DOHH2 (cell line): ENCODE results near the gene IFI27L1.
A peak's percentile ranks its signal among the peaks of the same experiment; 100 is the strongest.

Source experiments
- H3F3A ChIP-seq: fragments of 200-600 bp; sonication (generic), shearing (Covaris generic); 2 replicates; pipeline ENCODE4 v1.6.0; 2016; ENCODE audit warnings: antibody characterized with exemption, mild to moderate bottlenecking; ENCODE audit not compliant: control insufficient read depth, insufficient read depth
- H3K27ac ChIP-seq: fragments of 200-600 bp; sonication (generic); 2 replicates; pipeline ENCODE4 v1.5.1; 2014; ENCODE audit warnings: low read depth, mild to moderate bottlenecking, low read length, moderate library complexity
- H3K27me3 ChIP-seq: fragments of 200-600 bp; sonication (generic); 2 replicates; pipeline ENCODE4 v1.6.1; 2014; ENCODE audit warnings: mild to moderate bottlenecking, low read length, mixed read lengths; ENCODE audit not compliant: control insufficient read depth
- H3K36me3 ChIP-seq: fragments of 200-600 bp; sonication (generic); 2 replicates; pipeline ENCODE4 v1.6.1; 2014; ENCODE audit warnings: mild to moderate bottlenecking, low read length, moderate library complexity, mixed read lengths; ENCODE audit not compliant: control insufficient read depth
- H3K4me1 ChIP-seq: fragments of 200-600 bp; sonication (generic); 2 replicates; pipeline ENCODE4 v1.6.1; 2014; ENCODE audit warnings: mild to moderate bottlenecking, low read length, mixed read lengths; ENCODE audit not compliant: control insufficient read depth
- H3K4me2 ChIP-seq: fragments of 200-600 bp; sonication (generic); 2 replicates; pipeline ENCODE4 v1.6.0; 2014; ENCODE audit warnings: mild to moderate bottlenecking, low read length, moderate library complexity
- H3K4me3 ChIP-seq: fragments of 200-600 bp; sonication (generic); 2 replicates; pipeline ENCODE4 v1.5.1; 2014; ENCODE audit warnings: mild to moderate bottlenecking, low read length, mixed read lengths
- H3K79me2 ChIP-seq: fragments of 200-600 bp; sonication (generic); 2 replicates; pipeline ENCODE4 v1.6.1; 2014; ENCODE audit warnings: mild to moderate bottlenecking, low read length, mixed read lengths; ENCODE audit not compliant: control insufficient read depth
- H3K9me2 ChIP-seq: fragments of 200-600 bp; sonication (generic); replicated peaks from 2 replicates; pipeline ENCODE4 v1.6.1; 2014; ENCODE audit warnings: mild to moderate bottlenecking, low read length, mixed read lengths; ENCODE audit not compliant: control insufficient read depth
- H3K9me3 ChIP-seq: fragments of 200-600 bp; sonication (generic); 2 replicates; pipeline ENCODE4 v1.6.1; 2014; ENCODE audit warnings: antibody characterized with exemption, low read length, mixed read lengths; ENCODE audit not compliant: control insufficient read depth, insufficient read depth
- H4K20me1 ChIP-seq: fragments of 200-600 bp; sonication (generic); 2 replicates; pipeline ENCODE4 v1.6.0; 2014; ENCODE audit warnings: low read depth, mild to moderate bottlenecking, antibody characterized with exemption, low read length, moderate library complexity; ENCODE audit not compliant: control insufficient read depth, insufficient read depth
- EZH2phosphoT487 ChIP-seq: fragments of 200-600 bp; sonication (generic); IDR thresholded peaks from 2 replicates; pipeline ENCODE4 v1.6.1; 2017; ENCODE audit warnings: borderline replicate concordance, mild to moderate bottlenecking, antibody characterized with exemption, low read length, moderate library complexity, mixed read lengths
- TF ChIP-seq, protein P1 (sequence below): fragments of 200-600 bp; sonication (generic); IDR thresholded peaks from one replicate; pipeline ENCODE4 v1.5.1; 2014; ENCODE audit warnings: antibody characterized with exemption, mild to moderate bottlenecking, low read depth, low read length; ENCODE audit not compliant: poor library complexity, severe bottlenecking

The IFI27L1 gene

DNA sequence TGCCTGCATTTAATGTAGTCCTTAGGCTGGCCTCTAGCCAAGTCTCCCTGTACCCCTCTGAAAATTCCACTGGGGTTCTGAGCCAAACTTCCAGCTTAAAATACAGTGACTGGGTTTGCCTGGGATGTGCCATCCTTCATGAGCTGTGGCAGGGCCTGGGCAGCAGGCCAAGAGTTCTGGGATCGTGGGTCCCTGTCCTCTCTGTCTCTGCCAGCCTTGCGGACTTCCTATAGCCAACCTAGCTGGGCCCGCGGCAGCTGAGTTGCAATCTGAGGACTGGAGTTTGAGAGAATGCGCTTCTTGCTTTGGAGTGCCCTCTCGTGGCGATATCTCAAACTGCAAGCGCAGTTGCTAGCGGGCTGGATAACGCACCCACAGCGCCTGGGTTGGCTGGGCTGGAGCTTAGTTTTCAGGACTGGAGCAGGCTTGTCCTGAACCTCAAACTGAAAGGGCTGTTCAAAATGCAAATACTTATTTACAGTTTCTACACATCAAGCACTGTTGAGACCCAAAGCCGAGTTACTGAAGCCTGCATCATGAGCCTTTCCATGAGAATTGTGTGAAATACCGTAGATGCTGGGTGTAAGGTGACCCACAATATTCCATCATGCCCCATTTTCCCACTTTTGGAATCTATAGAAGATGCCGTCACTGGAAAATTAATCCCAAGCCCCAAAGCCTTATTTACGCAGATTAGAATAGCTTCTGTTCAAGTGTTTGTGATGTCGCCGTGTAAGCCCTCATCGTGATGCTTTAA is 55.6 kb downstream of the IFI27L1 start:
- Histone ChIP-seq H3K9me3 (no peaks in the 10 kb centered on the region), H3K36me3 (no peaks in the 10 kb centered on the region), H3K9me2 (no peaks in the 10 kb centered on the region), H3K79me2 (no peaks in the 10 kb centered on the region), H3F3A (no peaks in the 10 kb centered on the region), H4K20me1 (no peaks in the 10 kb centered on the region), H3K27ac (no peak overlapping the region), H3K4me3 (no peak overlapping the region), H3K4me2 (no peak overlapping the region), H3K4me1 (no peaks in the 10 kb centered on the region), H3K27me3 (peaks cover 9% of the 10 kb centered on the region; the same call in 1 of the 2 replicates)
- TF ChIP-seq EZH2phosphoT487 = no peak
- TF ChIP-seq, protein P1, sequence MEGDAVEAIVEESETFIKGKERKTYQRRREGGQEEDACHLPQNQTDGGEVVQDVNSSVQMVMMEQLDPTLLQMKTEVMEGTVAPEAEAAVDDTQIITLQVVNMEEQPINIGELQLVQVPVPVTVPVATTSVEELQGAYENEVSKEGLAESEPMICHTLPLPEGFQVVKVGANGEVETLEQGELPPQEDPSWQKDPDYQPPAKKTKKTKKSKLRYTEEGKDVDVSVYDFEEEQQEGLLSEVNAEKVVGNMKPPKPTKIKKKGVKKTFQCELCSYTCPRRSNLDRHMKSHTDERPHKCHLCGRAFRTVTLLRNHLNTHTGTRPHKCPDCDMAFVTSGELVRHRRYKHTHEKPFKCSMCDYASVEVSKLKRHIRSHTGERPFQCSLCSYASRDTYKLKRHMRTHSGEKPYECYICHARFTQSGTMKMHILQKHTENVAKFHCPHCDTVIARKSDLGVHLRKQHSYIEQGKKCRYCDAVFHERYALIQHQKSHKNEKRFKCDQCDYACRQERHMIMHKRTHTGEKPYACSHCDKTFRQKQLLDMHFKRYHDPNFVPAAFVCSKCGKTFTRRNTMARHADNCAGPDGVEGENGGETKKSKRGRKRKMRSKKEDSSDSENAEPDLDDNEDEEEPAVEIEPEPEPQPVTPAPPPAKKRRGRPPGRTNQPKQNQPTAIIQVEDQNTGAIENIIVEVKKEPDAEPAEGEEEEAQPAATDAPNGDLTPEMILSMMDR = peak; percentile 90

DNA sequence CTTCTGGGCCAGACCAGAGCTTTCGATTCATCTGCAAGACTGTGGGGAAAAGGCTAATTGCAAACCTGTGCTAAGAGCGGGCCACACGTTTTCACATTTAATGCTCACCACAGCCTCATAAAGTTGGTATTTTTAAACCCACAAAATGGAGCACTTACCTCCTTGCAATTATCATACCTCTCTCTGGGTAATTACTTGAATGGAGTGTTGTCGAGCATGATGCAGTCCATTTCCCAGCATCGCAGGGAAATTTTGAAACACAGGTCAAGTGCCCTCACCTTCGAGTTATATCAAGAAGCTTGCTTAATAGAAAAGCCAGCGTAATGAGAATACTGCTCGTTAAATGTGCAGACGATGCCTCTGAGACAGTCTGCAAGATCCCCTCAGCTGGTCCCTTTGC is 57.1 kb downstream of the IFI27L1 start:
- H3K4me3 ChIP-seq = no peak overlapping the region
- no peaks in the 10 kb centered on the region for H3K4me1 ChIP-seq
- H3K27ac ChIP-seq = no peak overlapping the region
- no peaks in the 10 kb centered on the region for H4K20me1 ChIP-seq
- no peak for TF ChIP-seq EZH2phosphoT487
- TF ChIP-seq, protein P1 = no peak
- no peaks in the 10 kb centered on the region for H3K9me2 ChIP-seq
- no peaks in the 10 kb centered on the region for H3K36me3 ChIP-seq
- no peak overlapping the region for H3K4me2 ChIP-seq
- no peaks in the 10 kb centered on the region for H3K79me2 ChIP-seq
- no peaks in the 10 kb centered on the region for H3F3A ChIP-seq
- H3K9me3 ChIP-seq = no peaks in the 10 kb centered on the region
- peaks cover 9% of the 10 kb centered on the region; the same call in 1 of the 2 replicates for H3K27me3 ChIP-seq

DNA sequence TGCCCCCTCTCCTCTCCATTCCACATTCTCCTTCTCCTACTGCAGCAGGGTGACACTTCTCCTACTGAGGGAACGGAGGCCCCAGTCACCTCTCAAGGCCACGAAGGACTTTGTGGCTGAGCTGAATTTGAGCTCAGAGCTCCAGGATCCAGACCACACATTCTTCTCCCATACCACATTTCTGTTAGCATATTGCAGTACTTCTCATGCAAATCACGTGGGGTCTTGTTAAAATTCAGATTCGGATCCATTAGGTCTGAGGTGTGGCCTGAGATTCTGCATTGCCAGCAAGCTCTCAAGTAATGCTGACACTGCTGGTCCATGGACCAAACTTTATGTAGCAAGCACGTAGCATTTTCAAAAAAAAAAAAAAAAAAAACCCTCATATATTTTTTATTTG is 57.9 kb downstream of the IFI27L1 start:
- no peak for TF ChIP-seq EZH2phosphoT487
- TF ChIP-seq, protein P1 = no peak
- no peaks in the 10 kb centered on the region for H3F3A ChIP-seq
- no peak overlapping the region for H3K27ac ChIP-seq
- no peaks in the 10 kb centered on the region for H4K20me1 ChIP-seq
- no peaks in the 10 kb centered on the region for H3K9me3 ChIP-seq
- H3K9me2 ChIP-seq = no peaks in the 10 kb centered on the region
- no peak overlapping the region for H3K4me2 ChIP-seq
- H3K4me3 ChIP-seq = no peak overlapping the region
- no peaks in the 10 kb centered on the region for H3K79me2 ChIP-seq
- H3K27me3 ChIP-seq = peaks cover 7% of the 10 kb centered on the region; the same call in 1 of the 2 replicates
- H3K36me3 ChIP-seq = no peaks in the 10 kb centered on the region
- H3K4me1 ChIP-seq = no peaks in the 10 kb centered on the region
